GM21515 (cell line): ENCODE data around the gene EIF1AX.
A peak's percentile ranks its signal among the peaks of the same experiment; 100 is the strongest.
"Not testable (repeated sequence)": the region's sequence is repeated elsewhere in the genome, so short reads cannot be mapped to it uniquely, and the experiment has no call there.

ENCODE experiments used
- ATAC-seq: cut with Tn5 transposase; IDR thresholded peaks from one replicate; pipeline ENCODE4 v1.9.1; 2021; ENCODE audit not compliant: unreplicated experiment

Gene EIF1AX, protein sequence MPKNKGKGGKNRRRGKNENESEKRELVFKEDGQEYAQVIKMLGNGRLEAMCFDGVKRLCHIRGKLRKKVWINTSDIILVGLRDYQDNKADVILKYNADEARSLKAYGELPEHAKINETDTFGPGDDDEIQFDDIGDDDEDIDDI

GRCh38 chrX:20141281-20142220, at the start of gene EIF1AX:
Gene EIF1AX (minus strand): TSS chrX:20141838. CDS start chrX:20141640, 198 bp downstream.
- peak; percentile 97 for ATAC-seq

DNA sequence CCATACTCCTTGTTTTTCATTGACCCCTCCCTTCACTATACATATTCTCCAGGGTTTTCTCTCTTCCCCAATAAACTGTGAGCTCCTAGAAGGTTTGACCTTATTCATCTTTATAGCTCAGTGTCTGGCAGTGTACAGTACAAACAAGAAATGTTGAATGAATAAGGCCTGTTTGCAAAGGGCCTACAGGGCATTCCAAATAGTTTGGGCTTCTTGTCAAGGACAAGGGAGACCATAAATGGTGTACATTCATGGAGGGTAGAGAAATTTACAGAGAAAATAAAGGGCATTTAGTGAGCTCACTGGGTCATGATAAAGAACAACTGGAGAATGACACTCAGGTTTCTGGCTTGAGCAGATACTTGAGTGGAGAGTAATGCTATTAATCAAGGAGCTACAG, 47.5 kb upstream of the EIF1AX start:
- no peak for ATAC-seq

DNA sequence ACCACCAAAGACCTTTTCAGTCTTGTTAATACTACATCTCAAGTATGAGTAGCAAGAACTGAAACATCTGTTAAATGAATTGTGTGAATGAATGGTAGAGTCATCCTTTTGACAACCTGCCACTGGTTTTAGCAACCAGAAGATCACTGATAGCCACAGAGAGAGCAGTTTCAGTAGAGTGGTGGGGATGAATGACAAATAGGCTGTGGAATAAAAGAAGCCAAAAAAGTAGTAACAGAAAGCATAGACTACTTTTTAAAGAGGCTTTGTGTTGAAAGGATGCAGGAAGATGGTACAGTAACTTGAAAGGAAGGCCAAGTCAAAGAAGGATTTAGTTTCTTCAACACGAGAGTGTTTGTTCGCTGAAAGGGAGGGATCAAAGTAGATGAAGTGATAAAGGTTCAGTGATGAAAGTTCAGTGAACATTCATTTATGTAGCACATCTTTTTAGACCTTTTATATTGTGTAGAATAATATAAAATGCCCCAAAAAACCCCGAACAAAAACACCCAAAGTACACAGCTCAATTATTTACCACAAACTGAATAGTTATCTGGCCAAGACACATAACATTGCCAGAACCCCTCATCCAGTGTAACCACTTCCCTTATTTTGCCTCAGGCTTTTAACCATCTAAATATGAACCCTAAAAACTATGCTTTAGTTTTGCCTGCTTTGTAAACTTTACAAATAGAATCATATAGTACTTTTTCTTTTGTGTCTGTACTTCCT, 40.1 kb upstream of the EIF1AX start:
- no peak for ATAC-seq

GRCh38 chrX:20177093-20177492, 35.5 kb upstream of the EIF1AX start:
- no peak for ATAC-seq

DNA sequence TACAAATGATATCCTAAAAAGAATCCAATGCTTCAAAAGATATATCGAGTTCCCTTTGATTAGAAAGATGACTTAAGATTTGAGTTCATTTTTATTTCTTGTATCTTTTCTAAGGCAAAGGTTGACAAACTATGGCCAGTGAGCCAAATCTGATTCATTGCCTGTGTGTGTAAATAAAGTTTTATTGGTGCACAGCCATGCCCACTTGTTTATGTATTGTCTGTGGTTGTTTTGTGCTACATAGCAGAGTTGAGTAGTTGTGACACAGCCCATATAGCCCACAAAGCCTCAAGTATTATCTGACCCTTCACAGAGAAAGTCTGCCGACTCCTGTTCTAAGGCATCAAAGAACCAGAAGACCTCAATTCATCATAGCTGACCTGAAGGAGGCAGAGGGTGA, 32.2 kb upstream of the EIF1AX start:
- ATAC-seq, result no peak

GRCh38 chrX:20173313-20173712, 31.7 kb upstream of the EIF1AX start:
- ATAC-seq, result no peak

GRCh38 chrX:20171887-20172286, 30.2 kb upstream of the EIF1AX start:
- no peak for ATAC-seq

- ATAC-seq, result not testable (repeated sequence)
These were observed 20.9 kb upstream of the EIF1AX start for GRCh38 chrX:20162516-20162915.

- ATAC-seq, result no peak
These were observed 18.3 kb upstream of the EIF1AX start for GRCh38 chrX:20159797-20160385.

- ATAC-seq, result no peak
These were observed 10.1 kb upstream of the EIF1AX start for GRCh38 chrX:20151689-20152088.

- no peak for ATAC-seq
These were observed 7.7 kb upstream of the EIF1AX start for GRCh38 chrX:20149326-20149725.

GRCh38 chrX:20147561-20147960, 5.9 kb upstream of the EIF1AX start:
- ATAC-seq, result no peak

DNA sequence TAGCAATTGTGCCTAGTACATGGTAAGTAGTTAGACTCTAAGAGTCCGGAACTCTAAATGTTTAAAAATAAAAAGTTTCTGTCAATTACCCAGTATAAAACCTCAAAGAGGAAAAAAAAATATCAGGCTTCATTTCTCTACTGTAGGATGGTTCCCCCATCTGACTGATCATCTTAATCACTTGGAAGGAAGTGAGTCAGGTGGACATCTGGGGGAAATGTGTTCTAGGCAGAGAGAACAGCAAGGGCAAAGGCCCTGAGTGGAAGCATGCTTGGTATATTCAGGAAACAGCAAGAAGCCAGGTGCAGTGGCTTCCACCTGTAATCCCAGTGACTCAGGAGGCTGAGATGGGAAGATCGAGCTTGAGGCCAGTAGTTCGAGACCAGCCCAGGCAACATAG, 2.9 kb upstream of the EIF1AX start:
- ATAC-seq, result no peak

DNA sequence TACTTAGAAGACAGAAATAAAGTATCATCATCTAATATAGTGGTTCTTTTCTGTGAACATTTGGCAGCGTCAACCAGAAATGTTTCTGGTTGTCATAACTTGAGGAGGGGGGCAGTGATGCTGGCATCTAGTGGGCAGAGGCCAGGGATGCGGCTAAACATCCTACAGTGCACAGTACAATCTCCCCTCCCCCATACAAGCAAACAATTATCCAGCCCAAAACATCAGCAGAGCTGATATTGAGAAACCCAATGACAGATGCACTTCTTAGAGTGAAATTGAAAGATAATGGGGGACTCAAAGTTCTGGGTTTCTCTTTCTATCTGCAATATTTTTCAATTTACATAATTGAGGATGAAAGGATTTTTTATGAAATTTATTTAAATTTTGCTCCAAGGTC, 1.9 kb upstream of the EIF1AX start:
- no peak for ATAC-seq

DNA sequence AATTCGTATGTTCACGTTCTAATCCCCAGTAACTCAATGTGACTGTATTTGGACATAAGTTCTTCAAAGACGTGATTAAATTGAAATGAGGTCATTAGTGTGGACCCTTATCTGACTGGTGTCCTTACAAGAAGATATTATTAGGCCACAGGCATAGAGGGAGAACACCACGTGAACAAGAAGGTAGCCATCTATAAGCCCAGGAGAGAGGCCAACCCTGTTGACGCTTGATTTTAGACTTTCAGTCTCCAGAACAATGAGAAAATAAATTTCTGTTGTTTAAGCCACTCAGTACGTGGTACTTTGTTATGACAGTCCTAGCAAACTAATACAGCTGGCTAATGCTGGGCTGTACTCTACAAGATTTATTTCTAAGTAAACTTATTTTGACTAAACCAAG, 1.5 kb upstream of the EIF1AX start:
- ATAC-seq, result no peak

DNA sequence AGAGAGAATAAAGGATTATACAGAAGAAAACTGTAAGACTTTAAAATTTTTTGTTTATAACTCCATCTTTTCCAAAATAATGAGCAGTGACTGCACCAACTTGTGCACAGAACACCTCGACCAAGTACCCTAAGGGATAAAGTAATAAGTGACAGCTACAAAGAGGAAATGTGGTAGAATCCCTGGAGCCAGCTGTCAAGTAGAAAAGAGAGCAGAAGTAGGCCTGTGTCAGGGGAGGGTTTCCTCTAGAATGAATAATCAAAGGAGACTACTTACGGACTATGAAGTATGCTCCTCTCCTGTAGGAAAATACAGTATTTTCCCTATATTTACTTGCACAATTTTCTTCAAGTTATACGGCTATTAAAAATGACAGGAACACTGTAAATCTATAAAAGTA, 1.2 kb downstream of the EIF1AX start:
- ATAC-seq, result no peak

DNA sequence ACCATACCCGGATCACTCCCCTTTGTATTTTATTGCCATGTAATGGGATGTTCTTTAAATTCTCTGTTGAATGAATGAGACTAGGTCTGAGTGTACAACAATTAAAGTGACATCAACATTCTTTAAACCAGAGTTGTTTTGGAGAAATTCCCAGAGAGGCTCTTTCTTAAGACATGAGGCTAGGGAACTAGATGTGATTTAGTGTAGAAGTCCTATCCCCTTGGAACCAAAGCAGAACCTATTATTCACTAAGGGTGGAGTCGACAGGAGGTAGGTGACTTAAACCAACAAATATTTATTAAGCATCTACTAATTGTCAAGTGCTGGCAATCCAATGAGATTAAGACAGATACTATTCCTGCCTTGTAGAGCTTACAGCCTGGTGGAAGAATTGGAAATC, 1.7 kb downstream of the EIF1AX start:
- no peak for ATAC-seq

DNA sequence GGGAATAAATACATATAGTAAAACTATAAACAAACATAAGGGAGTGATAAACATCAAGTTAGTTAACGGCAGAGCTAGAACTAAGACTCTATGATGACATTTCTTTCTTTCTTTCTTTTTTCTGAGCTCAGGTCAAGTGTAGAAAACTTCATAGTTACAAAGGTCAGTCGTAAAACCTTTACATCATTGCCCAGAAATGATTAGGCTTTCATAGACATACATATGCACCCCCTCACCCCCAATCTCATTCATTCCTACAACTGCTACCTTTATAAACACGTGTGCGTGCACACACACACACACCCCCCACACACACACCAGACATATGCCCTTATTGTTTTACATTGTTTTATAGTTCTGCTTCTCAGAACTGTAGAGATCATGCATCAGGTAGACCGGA, 5.7 kb downstream of the EIF1AX start:
- ATAC-seq, result no peak

DNA sequence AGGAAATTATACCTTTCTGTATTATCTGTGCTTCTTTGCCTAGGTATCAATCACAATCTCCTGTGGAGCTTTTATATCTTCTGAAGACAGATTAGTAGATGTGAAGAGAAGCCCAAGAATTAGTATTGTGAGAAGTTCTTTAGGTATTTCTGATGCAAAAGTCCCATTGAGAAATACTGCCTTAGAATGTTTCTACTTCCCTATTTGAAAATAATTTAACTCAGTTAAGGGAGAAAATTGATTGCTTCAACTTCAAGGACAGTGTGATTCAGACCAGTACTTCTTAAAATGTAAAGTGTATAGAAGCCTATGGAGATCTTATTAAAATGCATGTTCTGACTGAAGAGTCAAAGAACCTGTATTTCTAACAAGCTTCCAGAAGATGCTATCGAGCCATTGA, 9.0 kb downstream of the EIF1AX start:
- ATAC-seq, result no peak

- no peak for ATAC-seq
These were observed 11.3 kb downstream of the EIF1AX start for GRCh38 chrX:20130357-20130756.

DNA sequence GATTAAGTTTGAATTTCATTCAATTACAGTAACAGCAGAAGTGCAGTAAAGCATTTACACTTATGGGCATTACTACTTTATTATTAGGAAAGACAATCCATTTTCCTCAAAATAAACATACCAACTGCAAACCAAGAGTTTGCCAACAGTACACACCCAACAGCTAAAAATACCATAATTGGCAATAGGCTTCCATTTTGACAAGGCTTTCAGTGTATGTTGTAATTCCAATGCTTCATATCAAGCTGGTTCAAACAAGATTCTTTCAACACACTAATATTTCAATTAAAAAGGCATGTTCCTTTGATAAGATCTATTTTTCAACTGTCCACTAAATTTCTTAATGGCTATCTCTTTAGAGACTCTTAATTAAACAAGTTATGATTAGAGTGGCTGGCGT, 12.1 kb downstream of the EIF1AX start:
- no peak for ATAC-seq

GRCh38 chrX:20128670-20129069, 13.0 kb downstream of the EIF1AX start:
- no peak for ATAC-seq
